HG03159 (cell line): Measurements from ENCODE around the gene IL1RAP.
"Not testable (repeated sequence)": the region's sequence is repeated elsewhere in the genome, so short reads cannot be mapped to it uniquely, and the experiment has no call there.

Source experiments
- ATAC-seq: cut with Tn5 transposase; IDR thresholded peaks from one replicate; pipeline ENCODE4 v1.9.1; 2021; ENCODE audit warnings: mild to moderate bottlenecking, moderate library complexity; ENCODE audit not compliant: unreplicated experiment

IL1RAP gene

GRCh38 chr3:190506271-190506670, 7.6 kb upstream of the IL1RAP start:
- ATAC-seq, result no peak

- ATAC-seq, result no peak
Measured at GRCh38 chr3:190512666-190513065, 1.2 kb upstream of the IL1RAP start.

- ATAC-seq, result no peak
Measured at GRCh38 chr3:190514413-190515153, 698 bp downstream of the IL1RAP start.

GRCh38 chr3:190516416-190516815, 2.5 kb downstream of the IL1RAP start:
- no peak for ATAC-seq

GRCh38 chr3:190517687-190518086, 3.8 kb downstream of the IL1RAP start:
- ATAC-seq, result no peak

GRCh38 chr3:190518531-190518930, 4.6 kb downstream of the IL1RAP start:
- not testable (repeated sequence) for ATAC-seq

GRCh38 chr3:190519886-190520285, 6.0 kb downstream of the IL1RAP start:
- ATAC-seq, result no peak

GRCh38 chr3:190521998-190522397, 8.1 kb downstream of the IL1RAP start:
- ATAC-seq, result no peak

GRCh38 chr3:190522621-190523222, 8.8 kb downstream of the IL1RAP start:
- no peak for ATAC-seq

- ATAC-seq, result no peak
Measured at GRCh38 chr3:190524942-190525341, 11.1 kb downstream of the IL1RAP start.

GRCh38 chr3:190525634-190526033, 11.7 kb downstream of the IL1RAP start:
- no peak for ATAC-seq

- no peak for ATAC-seq
Measured at GRCh38 chr3:190526787-190527762, 13.2 kb downstream of the IL1RAP start.

- ATAC-seq, result no peak
Measured at GRCh38 chr3:190528706-190529105, 14.8 kb downstream of the IL1RAP start.

- no peak for ATAC-seq
Measured at GRCh38 chr3:190531406-190531805, 17.5 kb downstream of the IL1RAP start.

GRCh38 chr3:190532731-190533203, 18.9 kb downstream of the IL1RAP start:
- ATAC-seq, result no peak

GRCh38 chr3:190533511-190534281, 19.8 kb downstream of the IL1RAP start:
- ATAC-seq, result no peak

- ATAC-seq, result no peak
Measured at GRCh38 chr3:190534386-190534785, 20.5 kb downstream of the IL1RAP start.

GRCh38 chr3:190534986-190535385, 21.1 kb downstream of the IL1RAP start:
- no peak for ATAC-seq

- no peak for ATAC-seq
Measured at GRCh38 chr3:190537146-190537545, 23.3 kb downstream of the IL1RAP start.

- no peak for ATAC-seq
Measured at GRCh38 chr3:190538288-190538687, 24.4 kb downstream of the IL1RAP start.

GRCh38 chr3:190539526-190539925, 25.6 kb downstream of the IL1RAP start:
- no peak for ATAC-seq
